ENCODE data around the gene ADD3. TPM values are rescaled to one million over a fixed set of nuclear protein-coding genes. Genes with fewer than 3 reads are reported as not detected.

The ADD3 gene
- total RNA-seq, 1 experiment from 2014 or later: 86.7 TPM

DNA sequence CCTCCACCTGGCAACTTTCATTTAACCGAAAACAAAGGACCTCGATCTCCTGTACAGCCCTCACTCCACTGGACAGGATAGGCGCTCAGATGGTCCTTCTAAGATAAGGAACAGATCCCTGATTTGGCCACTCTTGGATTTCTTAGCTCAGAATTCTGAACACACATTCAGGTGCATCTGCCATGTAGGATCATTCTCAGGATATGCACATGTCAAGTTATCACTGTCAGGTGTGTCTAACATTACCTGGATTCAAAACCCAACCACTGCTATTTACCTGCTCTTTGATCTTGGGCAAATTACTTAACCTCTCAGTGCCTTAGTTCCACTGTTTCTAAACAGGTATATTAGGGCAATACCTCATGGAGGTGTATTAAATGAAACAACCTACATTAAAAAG lies 12.2 kb upstream of the ADD3 start:
- TF ChIP-seq, protein P1, sequence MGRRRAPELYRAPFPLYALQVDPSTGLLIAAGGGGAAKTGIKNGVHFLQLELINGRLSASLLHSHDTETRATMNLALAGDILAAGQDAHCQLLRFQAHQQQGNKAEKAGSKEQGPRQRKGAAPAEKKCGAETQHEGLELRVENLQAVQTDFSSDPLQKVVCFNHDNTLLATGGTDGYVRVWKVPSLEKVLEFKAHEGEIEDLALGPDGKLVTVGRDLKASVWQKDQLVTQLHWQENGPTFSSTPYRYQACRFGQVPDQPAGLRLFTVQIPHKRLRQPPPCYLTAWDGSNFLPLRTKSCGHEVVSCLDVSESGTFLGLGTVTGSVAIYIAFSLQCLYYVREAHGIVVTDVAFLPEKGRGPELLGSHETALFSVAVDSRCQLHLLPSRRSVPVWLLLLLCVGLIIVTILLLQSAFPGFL (CRISPR knock-in tag; IDR thresholded peaks at IDR 0.05; ENCODE audit: borderline replicate concordance): no peak
- TF ChIP-seq, protein P2, sequence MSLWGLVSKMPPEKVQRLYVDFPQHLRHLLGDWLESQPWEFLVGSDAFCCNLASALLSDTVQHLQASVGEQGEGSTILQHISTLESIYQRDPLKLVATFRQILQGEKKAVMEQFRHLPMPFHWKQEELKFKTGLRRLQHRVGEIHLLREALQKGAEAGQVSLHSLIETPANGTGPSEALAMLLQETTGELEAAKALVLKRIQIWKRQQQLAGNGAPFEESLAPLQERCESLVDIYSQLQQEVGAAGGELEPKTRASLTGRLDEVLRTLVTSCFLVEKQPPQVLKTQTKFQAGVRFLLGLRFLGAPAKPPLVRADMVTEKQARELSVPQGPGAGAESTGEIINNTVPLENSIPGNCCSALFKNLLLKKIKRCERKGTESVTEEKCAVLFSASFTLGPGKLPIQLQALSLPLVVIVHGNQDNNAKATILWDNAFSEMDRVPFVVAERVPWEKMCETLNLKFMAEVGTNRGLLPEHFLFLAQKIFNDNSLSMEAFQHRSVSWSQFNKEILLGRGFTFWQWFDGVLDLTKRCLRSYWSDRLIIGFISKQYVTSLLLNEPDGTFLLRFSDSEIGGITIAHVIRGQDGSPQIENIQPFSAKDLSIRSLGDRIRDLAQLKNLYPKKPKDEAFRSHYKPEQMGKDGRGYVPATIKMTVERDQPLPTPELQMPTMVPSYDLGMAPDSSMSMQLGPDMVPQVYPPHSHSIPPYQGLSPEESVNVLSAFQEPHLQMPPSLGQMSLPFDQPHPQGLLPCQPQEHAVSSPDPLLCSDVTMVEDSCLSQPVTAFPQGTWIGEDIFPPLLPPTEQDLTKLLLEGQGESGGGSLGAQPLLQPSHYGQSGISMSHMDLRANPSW (CRISPR knock-in tag; conservative IDR thresholded peaks at IDR 0.05; ENCODE audit: low read depth): no peak
- TF ChIP-seq ZNF138 (CRISPR knock-in tag; conservative IDR thresholded peaks at IDR 0.05) (no peak), EMX1 (CRISPR knock-in tag; IDR thresholded peaks at IDR 0.05) (no peak), ZNF423 (CRISPR knock-in tag; IDR thresholded peaks at IDR 0.05) (no peak), TEAD1 (CRISPR knock-in tag; IDR thresholded peaks at IDR 0.05) (no peak), MXD4 (CRISPR knock-in tag; IDR thresholded peaks at IDR 0.05; ENCODE audit: borderline replicate concordance) (no peak), IRF2 (CRISPR knock-in tag; IDR thresholded peaks at IDR 0.05; ENCODE audit: borderline replicate concordance, low read depth) (no peak), SP1 (CRISPR knock-in tag; conservative IDR thresholded peaks at IDR 0.05) (no peak), ZNF671 (CRISPR knock-in tag; IDR thresholded peaks at IDR 0.05) (no peak), GRHL2 (CRISPR knock-in tag; IDR thresholded peaks at IDR 0.05; ENCODE audit: insufficient replicate concordance, severe bottlenecking) (no peak), ZNF396 (CRISPR knock-in tag; IDR thresholded peaks at IDR 0.05; ENCODE audit: borderline replicate concordance) (no peak), ZNF121 (CRISPR knock-in tag; IDR thresholded peaks at IDR 0.05) (no peak), FOXJ3 (CRISPR knock-in tag; IDR thresholded peaks at IDR 0.05; ENCODE audit: borderline replicate concordance) (no peak)
- TF ChIP-seq, protein P3, sequence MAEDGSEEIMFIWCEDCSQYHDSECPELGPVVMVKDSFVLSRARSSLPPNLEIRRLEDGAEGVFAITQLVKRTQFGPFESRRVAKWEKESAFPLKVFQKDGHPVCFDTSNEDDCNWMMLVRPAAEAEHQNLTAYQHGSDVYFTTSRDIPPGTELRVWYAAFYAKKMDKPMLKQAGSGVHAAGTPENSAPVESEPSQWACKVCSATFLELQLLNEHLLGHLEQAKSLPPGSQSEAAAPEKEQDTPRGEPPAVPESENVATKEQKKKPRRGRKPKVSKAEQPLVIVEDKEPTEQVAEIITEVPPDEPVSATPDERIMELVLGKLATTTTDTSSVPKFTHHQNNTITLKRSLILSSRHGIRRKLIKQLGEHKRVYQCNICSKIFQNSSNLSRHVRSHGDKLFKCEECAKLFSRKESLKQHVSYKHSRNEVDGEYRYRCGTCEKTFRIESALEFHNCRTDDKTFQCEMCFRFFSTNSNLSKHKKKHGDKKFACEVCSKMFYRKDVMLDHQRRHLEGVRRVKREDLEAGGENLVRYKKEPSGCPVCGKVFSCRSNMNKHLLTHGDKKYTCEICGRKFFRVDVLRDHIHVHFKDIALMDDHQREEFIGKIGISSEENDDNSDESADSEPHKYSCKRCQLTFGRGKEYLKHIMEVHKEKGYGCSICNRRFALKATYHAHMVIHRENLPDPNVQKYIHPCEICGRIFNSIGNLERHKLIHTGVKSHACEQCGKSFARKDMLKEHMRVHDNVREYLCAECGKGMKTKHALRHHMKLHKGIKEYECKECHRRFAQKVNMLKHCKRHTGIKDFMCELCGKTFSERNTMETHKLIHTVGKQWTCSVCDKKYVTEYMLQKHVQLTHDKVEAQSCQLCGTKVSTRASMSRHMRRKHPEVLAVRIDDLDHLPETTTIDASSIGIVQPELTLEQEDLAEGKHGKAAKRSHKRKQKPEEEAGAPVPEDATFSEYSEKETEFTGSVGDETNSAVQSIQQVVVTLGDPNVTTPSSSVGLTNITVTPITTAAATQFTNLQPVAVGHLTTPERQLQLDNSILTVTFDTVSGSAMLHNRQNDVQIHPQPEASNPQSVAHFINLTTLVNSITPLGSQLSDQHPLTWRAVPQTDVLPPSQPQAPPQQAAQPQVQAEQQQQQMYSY (CRISPR knock-in tag; IDR thresholded peaks at IDR 0.05): no peak
- TF ChIP-seq, protein P4, sequence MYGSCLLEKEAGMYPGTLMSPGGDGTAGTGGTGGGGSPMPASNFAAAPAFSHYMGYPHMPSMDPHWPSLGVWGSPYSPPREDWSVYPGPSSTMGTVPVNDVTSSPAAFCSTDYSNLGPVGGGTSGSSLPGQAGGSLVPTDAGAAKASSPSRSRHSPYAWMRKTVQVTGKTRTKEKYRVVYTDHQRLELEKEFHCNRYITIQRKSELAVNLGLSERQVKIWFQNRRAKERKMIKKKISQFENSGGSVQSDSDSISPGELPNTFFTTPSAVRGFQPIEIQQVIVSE (CRISPR knock-in tag; IDR thresholded peaks at IDR 0.05; ENCODE audit: borderline replicate concordance): no peak
- H3K27me3 Mint-ChIP-seq (ENCODE audit: low read depth): no peaks in the 10 kb centered on the region
- H3K27ac Mint-ChIP-seq: no peak overlapping the region
- H3K4me3 Mint-ChIP-seq: no peak overlapping the region
- ATAC-seq (no peak), DNase-seq (ENCODE audit: low spot score) (no peak)
- peaks cover 17% of the 10 kb centered on the region for H3K4me1 Mint-ChIP-seq
- H3K36me3 Mint-ChIP-seq: no peaks in the 10 kb centered on the region
- ChIA-PET POLR2A (no interaction called here), CTCF (no interaction called here)
- H3K9me3 Mint-ChIP-seq: no peaks in the 10 kb centered on the region

DNA sequence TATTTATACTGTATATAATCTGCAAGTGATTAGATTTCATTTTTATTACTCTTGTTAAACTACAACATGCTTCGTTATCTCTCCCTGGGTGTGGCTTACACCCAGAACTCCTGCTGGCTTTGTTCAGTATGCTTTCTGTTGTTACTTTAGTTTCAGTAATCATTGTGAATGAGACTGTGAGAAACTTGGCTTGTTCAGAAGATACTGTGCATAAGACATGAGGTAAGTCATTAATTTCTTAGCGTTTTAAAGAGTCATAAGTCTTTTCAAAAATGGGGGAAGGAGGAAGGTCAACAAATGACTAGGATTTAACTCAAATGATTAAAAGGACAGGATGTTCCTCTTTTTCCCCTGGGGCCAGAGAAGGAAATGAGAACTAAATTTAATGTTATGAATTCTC lies 11.6 kb upstream of the ADD3 start:
- H3K27me3 Mint-ChIP-seq (ENCODE audit: low read depth): no peaks in the 10 kb centered on the region
- H3K9me3 Mint-ChIP-seq: no peaks in the 10 kb centered on the region
- ATAC-seq: no peak
- DNase-seq (ENCODE audit: low spot score): no peak
- POLR2A ChIA-PET: no interaction called here
- no peak overlapping the region for H3K27ac Mint-ChIP-seq
- H3K4me1 Mint-ChIP-seq: peaks cover 21% of the 10 kb centered on the region
- no peak overlapping the region for H3K4me3 Mint-ChIP-seq
- no peaks in the 10 kb centered on the region for H3K36me3 Mint-ChIP-seq
- CTCF ChIA-PET: interaction anchor here (0.7 kb wide), 1 partner anchor 39 kb away, joined by 3 read pairs; no protein-coding TSS in a partner anchor
- TF ChIP-seq ZNF263 (CRISPR knock-in tag; IDR thresholded peaks at IDR 0.05; ENCODE audit: low read depth) (no peak), NR1H2 (CRISPR knock-in tag; IDR thresholded peaks at IDR 0.05) (no peak), OVOL2 (CRISPR knock-in tag; IDR thresholded peaks at IDR 0.05; ENCODE audit: borderline replicate concordance) (no peak), NFYB (CRISPR knock-in tag; conservative IDR thresholded peaks at IDR 0.05; ENCODE audit: low read depth) (no peak), ETV6 (CRISPR knock-in tag; IDR thresholded peaks at IDR 0.05) (no peak), ATF1 (CRISPR knock-in tag; IDR thresholded peaks at IDR 0.05) (no peak)
- TF ChIP-seq, protein P5, sequence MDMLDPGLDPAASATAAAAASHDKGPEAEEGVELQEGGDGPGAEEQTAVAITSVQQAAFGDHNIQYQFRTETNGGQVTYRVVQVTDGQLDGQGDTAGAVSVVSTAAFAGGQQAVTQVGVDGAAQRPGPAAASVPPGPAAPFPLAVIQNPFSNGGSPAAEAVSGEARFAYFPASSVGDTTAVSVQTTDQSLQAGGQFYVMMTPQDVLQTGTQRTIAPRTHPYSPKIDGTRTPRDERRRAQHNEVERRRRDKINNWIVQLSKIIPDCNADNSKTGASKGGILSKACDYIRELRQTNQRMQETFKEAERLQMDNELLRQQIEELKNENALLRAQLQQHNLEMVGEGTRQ (CRISPR knock-in tag; IDR thresholded peaks at IDR 0.05): no peak
- TF ChIP-seq, protein P6, sequence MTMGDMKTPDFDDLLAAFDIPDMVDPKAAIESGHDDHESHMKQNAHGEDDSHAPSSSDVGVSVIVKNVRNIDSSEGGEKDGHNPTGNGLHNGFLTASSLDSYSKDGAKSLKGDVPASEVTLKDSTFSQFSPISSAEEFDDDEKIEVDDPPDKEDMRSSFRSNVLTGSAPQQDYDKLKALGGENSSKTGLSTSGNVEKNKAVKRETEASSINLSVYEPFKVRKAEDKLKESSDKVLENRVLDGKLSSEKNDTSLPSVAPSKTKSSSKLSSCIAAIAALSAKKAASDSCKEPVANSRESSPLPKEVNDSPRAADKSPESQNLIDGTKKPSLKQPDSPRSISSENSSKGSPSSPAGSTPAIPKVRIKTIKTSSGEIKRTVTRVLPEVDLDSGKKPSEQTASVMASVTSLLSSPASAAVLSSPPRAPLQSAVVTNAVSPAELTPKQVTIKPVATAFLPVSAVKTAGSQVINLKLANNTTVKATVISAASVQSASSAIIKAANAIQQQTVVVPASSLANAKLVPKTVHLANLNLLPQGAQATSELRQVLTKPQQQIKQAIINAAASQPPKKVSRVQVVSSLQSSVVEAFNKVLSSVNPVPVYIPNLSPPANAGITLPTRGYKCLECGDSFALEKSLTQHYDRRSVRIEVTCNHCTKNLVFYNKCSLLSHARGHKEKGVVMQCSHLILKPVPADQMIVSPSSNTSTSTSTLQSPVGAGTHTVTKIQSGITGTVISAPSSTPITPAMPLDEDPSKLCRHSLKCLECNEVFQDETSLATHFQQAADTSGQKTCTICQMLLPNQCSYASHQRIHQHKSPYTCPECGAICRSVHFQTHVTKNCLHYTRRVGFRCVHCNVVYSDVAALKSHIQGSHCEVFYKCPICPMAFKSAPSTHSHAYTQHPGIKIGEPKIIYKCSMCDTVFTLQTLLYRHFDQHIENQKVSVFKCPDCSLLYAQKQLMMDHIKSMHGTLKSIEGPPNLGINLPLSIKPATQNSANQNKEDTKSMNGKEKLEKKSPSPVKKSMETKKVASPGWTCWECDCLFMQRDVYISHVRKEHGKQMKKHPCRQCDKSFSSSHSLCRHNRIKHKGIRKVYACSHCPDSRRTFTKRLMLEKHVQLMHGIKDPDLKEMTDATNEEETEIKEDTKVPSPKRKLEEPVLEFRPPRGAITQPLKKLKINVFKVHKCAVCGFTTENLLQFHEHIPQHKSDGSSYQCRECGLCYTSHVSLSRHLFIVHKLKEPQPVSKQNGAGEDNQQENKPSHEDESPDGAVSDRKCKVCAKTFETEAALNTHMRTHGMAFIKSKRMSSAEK (CRISPR knock-in tag; IDR thresholded peaks at IDR 0.05; ENCODE audit: borderline replicate concordance): no peak

All from WTC11 (cell line).